Measurements from ENCODE around the gene PCBD2. TPM values are rescaled to one million over a fixed set of nuclear protein-coding genes. Genes with fewer than 3 reads are reported as not detected.
A peak's percentile ranks its signal among the peaks of the same experiment; 100 is the strongest.

PCBD2 gene
- total RNA-seq, 4 donors from 2014 or later, result 16.9 to 21.7 (median 20.8) TPM

- H3K4me1 ChIP-seq, result peaks cover 12 to 16% of the 10 kb centered on the region in 2 donors
- no peaks in the 10 kb centered on the region for H3K9me3 ChIP-seq
- DNase-seq, result no peak
- peaks cover 0 to 4% of the 10 kb centered on the region in 2 donors for H3K36me3 ChIP-seq
- no peak overlapping the region for H3K4me3 ChIP-seq
- TF ChIP-seq, protein P1, sequence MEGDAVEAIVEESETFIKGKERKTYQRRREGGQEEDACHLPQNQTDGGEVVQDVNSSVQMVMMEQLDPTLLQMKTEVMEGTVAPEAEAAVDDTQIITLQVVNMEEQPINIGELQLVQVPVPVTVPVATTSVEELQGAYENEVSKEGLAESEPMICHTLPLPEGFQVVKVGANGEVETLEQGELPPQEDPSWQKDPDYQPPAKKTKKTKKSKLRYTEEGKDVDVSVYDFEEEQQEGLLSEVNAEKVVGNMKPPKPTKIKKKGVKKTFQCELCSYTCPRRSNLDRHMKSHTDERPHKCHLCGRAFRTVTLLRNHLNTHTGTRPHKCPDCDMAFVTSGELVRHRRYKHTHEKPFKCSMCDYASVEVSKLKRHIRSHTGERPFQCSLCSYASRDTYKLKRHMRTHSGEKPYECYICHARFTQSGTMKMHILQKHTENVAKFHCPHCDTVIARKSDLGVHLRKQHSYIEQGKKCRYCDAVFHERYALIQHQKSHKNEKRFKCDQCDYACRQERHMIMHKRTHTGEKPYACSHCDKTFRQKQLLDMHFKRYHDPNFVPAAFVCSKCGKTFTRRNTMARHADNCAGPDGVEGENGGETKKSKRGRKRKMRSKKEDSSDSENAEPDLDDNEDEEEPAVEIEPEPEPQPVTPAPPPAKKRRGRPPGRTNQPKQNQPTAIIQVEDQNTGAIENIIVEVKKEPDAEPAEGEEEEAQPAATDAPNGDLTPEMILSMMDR (IDR thresholded peaks at IDR 0.05 in 4 of 5, conservative IDR thresholded peaks at IDR 0.05 in 1 of 5), result no peak
- in situ Hi-C loops (cut with MboI; ENCODE audit: low sequenced_read_pairs in 4 of 4) (no loop called here), intact Hi-C loops (cut with DNase I; ENCODE audit: low total_unique reads) (no loop called here)
- no peak overlapping the region for H3K27ac ChIP-seq
- no peak for ATAC-seq
- H3K27me3 ChIP-seq, result no peaks in the 10 kb centered on the region
Observed at GRCh38 chr5:134937526-134937925, 32.6 kb downstream of the PCBD2 start.

DNA sequence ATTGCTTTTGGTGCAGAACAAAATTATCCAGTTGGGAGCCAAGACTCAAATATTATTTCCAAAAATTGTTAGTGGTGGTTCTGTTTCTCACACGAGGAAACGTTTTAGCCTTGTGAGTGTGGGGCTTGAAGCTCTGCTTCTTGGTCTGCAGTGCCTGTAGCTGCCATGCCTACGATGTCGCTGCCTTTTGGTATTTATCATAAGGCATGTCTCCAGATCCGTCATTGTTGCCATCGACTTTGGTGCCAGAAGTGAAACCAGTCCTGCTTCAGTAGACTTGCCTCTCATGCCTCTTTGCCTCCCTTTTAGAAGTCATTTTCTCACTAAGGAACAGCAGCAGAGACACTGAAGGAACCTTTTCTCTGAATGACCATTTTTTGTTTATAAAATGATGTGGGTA lies 33.1 kb downstream of the PCBD2 start:
- Histone ChIP-seq H3K36me3 (no peaks in the 10 kb centered on the region), H3K27me3 (no peaks in the 10 kb centered on the region), H3K4me1 (peaks cover 12 to 16% of the 10 kb centered on the region in 2 donors), H3K9me3 (no peaks in the 10 kb centered on the region), H3K27ac (no peak overlapping the region), H3K4me3 (no peak overlapping the region)
- no peak for TF ChIP-seq POLR2A (IDR thresholded peaks at IDR 0.05)
- TF ChIP-seq, protein P1 (IDR thresholded peaks at IDR 0.05 in 4 of 5, conservative IDR thresholded peaks at IDR 0.05 in 1 of 5), result no peak
- in situ Hi-C loops (cut with MboI; ENCODE audit: low sequenced_read_pairs in 4 of 4) (no loop called here), intact Hi-C loops (cut with DNase I; ENCODE audit: low total_unique reads) (no loop called here)
- ATAC-seq, result no peak
- DNase-seq, result no peak

DNA sequence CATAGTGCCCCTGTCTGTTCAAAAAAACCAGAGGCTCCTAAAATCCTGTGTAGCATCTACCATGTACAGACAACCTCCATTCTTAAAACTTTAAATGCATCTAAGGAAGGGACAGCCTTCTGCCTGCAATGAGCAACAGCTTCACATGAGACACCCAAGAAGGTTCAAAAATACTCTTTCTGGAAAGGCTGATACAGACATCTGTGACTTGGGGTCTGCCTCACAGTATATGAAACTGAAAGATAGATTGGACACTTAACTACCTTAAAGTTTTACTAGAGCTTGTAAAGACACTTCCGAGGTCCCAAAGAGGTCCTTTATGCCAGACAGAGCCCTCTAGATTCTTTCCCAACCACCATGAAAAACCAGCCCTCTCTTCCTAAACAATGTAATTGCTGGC lies 34.6 kb downstream of the PCBD2 start:
- no peak overlapping the region for H3K4me3 ChIP-seq
- no peaks in the 10 kb centered on the region for H3K27me3 ChIP-seq
- in situ Hi-C loops (cut with MboI; ENCODE audit: low sequenced_read_pairs in 4 of 4) (no loop called here), intact Hi-C loops (cut with DNase I; ENCODE audit: low total_unique reads) (no loop called here)
- H3K36me3 ChIP-seq, result no peaks in the 10 kb centered on the region
- peaks cover 9 to 22% of the 10 kb centered on the region in 2 donors for H3K4me1 ChIP-seq
- DNase-seq (no peak), ATAC-seq (no peak)
- no peak overlapping the region for H3K27ac ChIP-seq
- no peaks in the 10 kb centered on the region for H3K9me3 ChIP-seq
- TF ChIP-seq POLR2A (IDR thresholded peaks at IDR 0.05), result no peak
- TF ChIP-seq, protein P1 (IDR thresholded peaks at IDR 0.05 in 4 of 5, conservative IDR thresholded peaks at IDR 0.05 in 1 of 5), result no peak

DNA sequence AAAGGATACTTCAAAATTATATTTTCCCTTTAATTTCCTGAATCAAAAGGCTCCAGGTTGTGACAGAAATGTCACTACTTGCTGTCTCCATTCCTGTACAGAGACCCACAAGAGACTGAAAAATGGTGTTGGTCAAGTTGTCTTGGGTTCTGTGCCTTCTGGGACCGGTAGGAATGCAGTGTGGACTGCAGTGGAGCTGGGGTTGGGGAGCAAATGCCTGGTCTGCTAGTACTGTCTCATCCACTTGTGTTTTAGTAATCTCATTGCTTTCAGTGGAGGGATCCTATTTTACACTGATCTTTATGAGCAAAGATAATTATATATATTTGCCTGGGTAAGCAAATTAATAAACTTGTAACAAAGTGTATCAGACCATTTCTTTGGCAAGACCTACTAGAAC lies 38.6 kb downstream of the PCBD2 start:
- no peaks in the 10 kb centered on the region for H3K9me3 ChIP-seq
- DNase-seq, result no peak
- no peak overlapping the region for H3K4me3 ChIP-seq
- H3K27me3 ChIP-seq, result no peaks in the 10 kb centered on the region
- peaks cover 9 to 19% of the 10 kb centered on the region in 2 donors for H3K4me1 ChIP-seq
- in situ Hi-C loops (cut with MboI; ENCODE audit: low sequenced_read_pairs in 4 of 4) (no loop called here), intact Hi-C loops (cut with DNase I; ENCODE audit: low total_unique reads) (no loop called here)
- no peak for TF ChIP-seq POLR2A (IDR thresholded peaks at IDR 0.05)
- TF ChIP-seq, protein P1 (IDR thresholded peaks at IDR 0.05 in 4 of 5, conservative IDR thresholded peaks at IDR 0.05 in 1 of 5), result no peak
- no peak overlapping the region for H3K27ac ChIP-seq
- no peak for ATAC-seq
- no peaks in the 10 kb centered on the region for H3K36me3 ChIP-seq

- H3K4me1 ChIP-seq, result peaks cover 20 to 30% of the 10 kb centered on the region in 2 donors
- peak overlapping the region in 1 of 4 donors; percentile 41 for H3K27ac ChIP-seq
- TF ChIP-seq, protein P1 (IDR thresholded peaks at IDR 0.05 in 4 of 5, conservative IDR thresholded peaks at IDR 0.05 in 1 of 5), result no peak
- no peak for TF ChIP-seq POLR2A (IDR thresholded peaks at IDR 0.05)
- DNase-seq, result no peak
- H3K36me3 ChIP-seq, result no peaks in the 10 kb centered on the region
- intact Hi-C loops (cut with DNase I; ENCODE audit: low total_unique reads) (no loop called here), in situ Hi-C loops (cut with MboI; ENCODE audit: low sequenced_read_pairs in 4 of 4) (no loop called here)
- no peak overlapping the region for H3K4me3 ChIP-seq
- H3K9me3 ChIP-seq, result no peaks in the 10 kb centered on the region
- ATAC-seq, result peak in 1 of 2 donors; percentile 51
- no peaks in the 10 kb centered on the region for H3K27me3 ChIP-seq
Observed at GRCh38 chr5:134944630-134945029, 39.7 kb downstream of the PCBD2 start.
